Endodermal cell (in vitro differentiated cells): ENCODE measurements around the gene COL5A1. TPM values are rescaled to one million over a fixed set of nuclear protein-coding genes. Genes with fewer than 3 reads are reported as not detected.

ENCODE experiments used
- DNase-seq: peaks from one replicate; pipeline ENCODE4 v3.0.0-alpha.2; 2017
- H3K27ac ChIP-seq: 2 replicates; pipeline ENCODE4 v1.5.1; 2013; ENCODE audit warnings: mild to moderate bottlenecking, low read depth, low read length, moderate library complexity
- H3K27me3 ChIP-seq: 2 replicates; pipeline ENCODE4 v1.6.1; 2013; ENCODE audit warnings: mild to moderate bottlenecking, low read length, moderate library complexity; ENCODE audit not compliant: insufficient read depth, control insufficient read depth, poor library complexity, severe bottlenecking
- H3K36me3 ChIP-seq: 2 replicates; pipeline ENCODE4 v1.7.0; 2013; ENCODE audit warnings: mild to moderate bottlenecking, low read length, moderate library complexity; ENCODE audit not compliant: control insufficient read depth, insufficient read depth
- H3K4me1 ChIP-seq: one replicate; pipeline ENCODE4 v1.7.0; 2013; ENCODE audit warnings: low read length; ENCODE audit not compliant: control insufficient read depth, insufficient read depth
- H3K4me3 ChIP-seq: 2 replicates; pipeline ENCODE4 v1.5.1; 2013; ENCODE audit warnings: mild to moderate bottlenecking, low read length, moderate library complexity
- H3K9ac ChIP-seq: 2 replicates; pipeline ENCODE4 v1.6.1; 2013; ENCODE audit warnings: mild to moderate bottlenecking, low read length, moderate library complexity; ENCODE audit not compliant: poor library complexity, severe bottlenecking; ENCODE audit errors: extremely low read depth
- H3K9me3 ChIP-seq: 2 replicates; pipeline ENCODE4 v1.6.1; 2013; ENCODE audit warnings: mild to moderate bottlenecking, low read length, moderate library complexity; ENCODE audit not compliant: control insufficient read depth
- H3K27ac Mint-ChIP-seq: 2 replicates; pipeline ENCODE4 v1.8.0; 2020; ENCODE audit warnings: mixed read lengths
- H3K27me3 Mint-ChIP-seq: 2 replicates; pipeline ENCODE4 v1.8.0; 2021; ENCODE audit warnings: mild to moderate bottlenecking, mixed read lengths; ENCODE audit not compliant: insufficient read depth
- H3K36me3 Mint-ChIP-seq: 2 replicates; pipeline ENCODE4 v1.8.0; 2020; ENCODE audit warnings: low read depth, mixed read lengths
- H3K4me1 Mint-ChIP-seq: 2 replicates; pipeline ENCODE4 v1.8.0; 2020; ENCODE audit warnings: mixed read lengths
- H3K4me3 Mint-ChIP-seq: 2 replicates; pipeline ENCODE4 v1.8.0; 2020; ENCODE audit warnings: mild to moderate bottlenecking, moderate library complexity, mixed read lengths
- H3K9me3 Mint-ChIP-seq: 2 replicates; pipeline ENCODE4 v1.8.0; 2020; ENCODE audit warnings: mild to moderate bottlenecking, mixed read lengths
- WGBS, 2 experiments: methylation state at CpG; one replicate each; pipeline versions ENCODE4 v1.1.5 to v1.1.7; 2013; ENCODE audit warnings: missing lambda C conversion rate in 2 of 2, mixed read lengths in 1 of 2; ENCODE audit not compliant: insufficient coverage in 1 of 2, insufficient read length in 1 of 2; 5-methylcytosine and 5-hydroxymethylcytosine counted together
- total RNA-seq, 2 donors: library from RNA; stranded (reverse); fragmentation: NEBNext Ultra II Directional in 1 of 2; extraction: Animal tissue kit (Norgen Biotek cat#: 25700) in 1 of 2; gene quantifications; 2 replicates in 1 of 2; 3 replicates in 1 of 2; pipeline ENCODE4 v1.2.1, GENCODE V29; 2021
- TF ChIP-seq, protein P1 (sequence below): fragments of 200-600 bp; sonication (generic); conservative IDR thresholded peaks from 2 replicates; pipeline ENCODE4 v1.5.0; 2021; ENCODE audit warnings: antibody characterized with exemption, mild to moderate bottlenecking

Gene COL5A1
- total RNA-seq, 2 donors from 2014 or later: 65.3 to 76.6 TPM

DNA sequence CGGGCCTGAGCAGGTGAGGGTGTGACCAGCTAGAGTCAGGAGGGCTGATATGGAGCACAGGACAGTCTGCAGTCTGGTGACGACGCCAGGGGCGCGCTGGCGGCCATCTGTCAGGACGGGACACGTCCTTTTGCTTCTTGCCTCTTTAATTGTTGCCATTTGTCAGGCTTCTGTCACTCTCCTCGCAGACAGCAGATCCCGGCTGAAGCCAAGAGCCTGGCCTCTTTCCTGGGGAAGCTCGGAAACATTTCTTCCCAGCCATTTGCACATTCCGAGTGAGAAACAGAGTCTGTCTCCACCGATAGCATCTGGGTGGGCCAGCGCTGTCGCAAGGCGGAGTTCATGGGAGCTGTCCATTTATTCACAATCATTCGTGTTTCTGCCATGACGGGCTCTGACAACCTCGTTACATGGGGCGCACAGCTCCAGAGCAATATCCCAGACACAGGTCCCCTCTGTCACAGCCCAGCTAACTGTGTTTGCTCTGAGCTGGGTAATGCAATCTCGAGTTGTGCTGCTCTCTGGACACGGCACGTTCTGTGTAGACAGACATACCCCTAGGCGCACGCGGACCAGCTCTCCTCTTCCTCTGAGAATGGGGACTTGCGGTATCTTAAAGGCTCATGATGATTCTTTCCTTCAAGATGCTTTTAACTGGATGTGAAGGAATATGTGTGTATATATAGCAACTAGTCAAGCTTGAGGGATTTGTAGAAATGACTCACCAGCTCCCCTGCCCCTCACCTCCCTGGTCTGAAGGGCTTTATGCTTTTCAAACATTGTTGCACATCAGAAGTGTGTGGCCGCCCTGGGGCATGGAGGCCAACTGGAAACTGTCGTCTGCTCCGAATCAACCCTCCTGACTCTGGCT lies 133.7 kb downstream of the COL5A1 start:
- Mint-ChIP-seq H3K36me3 (peaks cover 10% of the 10 kb centered on the region), H3K9me3 (no peaks in the 10 kb centered on the region), H3K27me3 (no peaks in the 10 kb centered on the region), H3K27ac (peak overlapping the region; percentile 13), H3K4me3 (no peak overlapping the region), H3K4me1 (no peaks in the 10 kb centered on the region)
- peak overlapping the region; percentile 25 for H3K27ac ChIP-seq
- H3K36me3 ChIP-seq: no peaks in the 10 kb centered on the region
- no peak for DNase-seq
- H3K4me1 ChIP-seq: no peaks in the 10 kb centered on the region
- TF ChIP-seq, protein P1, sequence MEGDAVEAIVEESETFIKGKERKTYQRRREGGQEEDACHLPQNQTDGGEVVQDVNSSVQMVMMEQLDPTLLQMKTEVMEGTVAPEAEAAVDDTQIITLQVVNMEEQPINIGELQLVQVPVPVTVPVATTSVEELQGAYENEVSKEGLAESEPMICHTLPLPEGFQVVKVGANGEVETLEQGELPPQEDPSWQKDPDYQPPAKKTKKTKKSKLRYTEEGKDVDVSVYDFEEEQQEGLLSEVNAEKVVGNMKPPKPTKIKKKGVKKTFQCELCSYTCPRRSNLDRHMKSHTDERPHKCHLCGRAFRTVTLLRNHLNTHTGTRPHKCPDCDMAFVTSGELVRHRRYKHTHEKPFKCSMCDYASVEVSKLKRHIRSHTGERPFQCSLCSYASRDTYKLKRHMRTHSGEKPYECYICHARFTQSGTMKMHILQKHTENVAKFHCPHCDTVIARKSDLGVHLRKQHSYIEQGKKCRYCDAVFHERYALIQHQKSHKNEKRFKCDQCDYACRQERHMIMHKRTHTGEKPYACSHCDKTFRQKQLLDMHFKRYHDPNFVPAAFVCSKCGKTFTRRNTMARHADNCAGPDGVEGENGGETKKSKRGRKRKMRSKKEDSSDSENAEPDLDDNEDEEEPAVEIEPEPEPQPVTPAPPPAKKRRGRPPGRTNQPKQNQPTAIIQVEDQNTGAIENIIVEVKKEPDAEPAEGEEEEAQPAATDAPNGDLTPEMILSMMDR: no peak
- no peaks in the 10 kb centered on the region for H3K9me3 ChIP-seq
- no peaks in the 10 kb centered on the region for H3K27me3 ChIP-seq
- H3K9ac ChIP-seq: no peak overlapping the region
- H3K4me3 ChIP-seq: no peak overlapping the region
- WGBS, 2 experiments: 93 to 97% methylated on average over 29 of the region's 30 CpGs

DNA sequence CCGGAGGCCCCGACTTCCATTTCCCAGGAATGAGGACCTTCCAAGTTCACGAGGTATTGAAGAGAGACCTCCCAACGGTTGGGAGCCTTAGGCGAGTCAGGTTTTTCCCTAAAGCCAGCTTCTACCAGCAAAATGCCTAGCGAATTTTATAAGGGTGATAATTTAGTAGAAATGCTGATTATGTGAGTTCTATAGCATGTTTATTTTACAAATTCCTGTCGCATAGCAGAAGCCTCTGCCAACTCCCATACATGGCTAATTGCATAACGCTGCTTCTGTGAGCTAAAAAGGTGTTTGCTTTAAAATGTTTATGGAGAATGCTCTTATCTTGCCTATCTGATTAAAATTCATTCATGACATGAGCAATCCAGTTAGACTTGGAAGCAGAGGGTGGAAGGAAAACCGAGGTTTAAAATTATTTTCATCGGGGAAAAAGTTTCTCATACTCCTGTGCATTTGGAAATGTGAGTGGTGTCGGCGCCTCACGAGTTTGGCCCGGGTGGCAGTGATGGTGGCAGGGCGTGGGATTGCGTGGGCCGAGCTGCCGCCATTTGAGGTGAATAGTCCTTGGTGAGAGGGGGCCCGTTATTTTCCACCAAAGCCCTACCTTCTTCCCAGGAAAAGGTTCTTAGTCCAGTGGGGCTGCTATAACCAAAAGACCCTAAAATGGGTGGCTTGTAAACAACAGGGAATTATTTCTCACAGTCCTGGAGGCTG lies 134.6 kb downstream of the COL5A1 start:
- Histone ChIP-seq H3K9ac (no peak overlapping the region), H3K27ac (no peak overlapping the region), H3K4me3 (no peak overlapping the region), H3K36me3 (no peaks in the 10 kb centered on the region), H3K4me1 (no peaks in the 10 kb centered on the region), H3K9me3 (no peaks in the 10 kb centered on the region), H3K27me3 (no peaks in the 10 kb centered on the region)
- Mint-ChIP-seq H3K27ac (no peak overlapping the region), H3K4me3 (no peak overlapping the region), H3K4me1 (no peaks in the 10 kb centered on the region), H3K9me3 (no peaks in the 10 kb centered on the region), H3K27me3 (no peaks in the 10 kb centered on the region), H3K36me3 (peaks cover 10% of the 10 kb centered on the region)
- DNase-seq: no peak
- TF ChIP-seq, protein P1: no peak
- 92 to 96% methylated on average over 17 to 19 of the region's 19 CpGs for WGBS, 2 experiments

DNA sequence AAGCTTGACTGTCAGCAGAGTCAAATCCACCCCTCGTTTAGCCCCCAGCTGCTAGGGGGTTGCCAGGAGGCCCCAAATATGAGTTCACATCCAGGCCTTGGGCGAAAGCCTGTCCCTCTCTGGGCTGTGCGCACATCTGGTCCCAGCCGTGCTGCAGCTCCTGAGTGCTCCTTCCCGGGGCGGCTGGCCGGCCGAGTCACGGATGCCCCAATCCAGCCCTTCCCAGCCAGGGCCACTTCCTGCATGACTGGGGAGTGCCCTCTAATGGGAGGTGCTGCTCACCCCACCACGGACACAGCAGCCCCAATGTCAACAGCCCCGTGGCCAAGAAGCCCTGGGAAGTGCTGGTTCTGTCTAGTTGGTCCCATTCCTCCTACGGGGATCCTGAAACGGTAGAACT lies 135.6 kb downstream of the COL5A1 start:
- H3K27me3 ChIP-seq: no peaks in the 10 kb centered on the region
- H3K4me3 Mint-ChIP-seq: no peak overlapping the region
- DNase-seq: no peak

More for the DNA sequence above, 135.6 kb downstream of the COL5A1 start:
- no peaks in the 10 kb centered on the region for H3K4me1 ChIP-seq
- no peaks in the 10 kb centered on the region for H3K36me3 ChIP-seq
- H3K4me1 Mint-ChIP-seq: no peaks in the 10 kb centered on the region
- no peaks in the 10 kb centered on the region for H3K9me3 ChIP-seq
- H3K27ac ChIP-seq: no peak overlapping the region
- H3K9me3 Mint-ChIP-seq: no peaks in the 10 kb centered on the region
- TF ChIP-seq, protein P1: no peak
- no peak overlapping the region for H3K27ac Mint-ChIP-seq
- no peak overlapping the region for H3K4me3 ChIP-seq
- H3K27me3 Mint-ChIP-seq: no peaks in the 10 kb centered on the region
- WGBS, 2 experiments: 80 to 93% methylated on average over 9 to 13 of the region's 13 CpGs
- peaks cover 6% of the 10 kb centered on the region for H3K36me3 Mint-ChIP-seq
- H3K9ac ChIP-seq: no peak overlapping the region
